Neural cell (in vitro differentiated cells): ENCODE measurements around the gene TGFBR3. TPM values are rescaled to one million over a fixed set of nuclear protein-coding genes. Genes with fewer than 3 reads are reported as not detected.

Experiments
- H2AFZ ChIP-seq: fragments of 200-600, 300-800 bp; sonication (generic), shearing (Covaris generic); 2 replicates; pipeline ENCODE4 v1.6.0; 2014; ENCODE audit warnings: low read depth, mild to moderate bottlenecking, antibody characterized with exemption, low read length, moderate library complexity
- H3F3A ChIP-seq: fragments of 200-600 bp; shearing (Covaris generic); 2 replicates; pipeline ENCODE4 v1.6.1; 2016; ENCODE audit warnings: mild to moderate bottlenecking, moderate library complexity, mixed read lengths, antibody characterized with exemption, low read length; ENCODE audit not compliant: insufficient read depth, poor library complexity, severe bottlenecking
- H3K27ac ChIP-seq: fragments of 200-600, 300-800 bp; sonication (generic), shearing (Covaris generic); 2 replicates; pipeline ENCODE4 v1.5.1; 2014; ENCODE audit warnings: mild to moderate bottlenecking, low read length, moderate library complexity
- H3K27me3 ChIP-seq: fragments of 300-800, 200-600 bp; sonication (generic), shearing (Covaris generic); 2 replicates; pipeline ENCODE4 v1.6.0; 2014; ENCODE audit warnings: mild to moderate bottlenecking, low read depth, low read length, moderate library complexity; ENCODE audit not compliant: insufficient read depth
- H3K36me3 ChIP-seq: fragments of 300-800, 200-600 bp; sonication (generic), shearing (Covaris generic); 2 replicates; pipeline ENCODE4 v1.5.1; 2014; ENCODE audit warnings: mild to moderate bottlenecking, antibody characterized with exemption, low read length, moderate library complexity; ENCODE audit not compliant: insufficient read depth
- H3K4me2 ChIP-seq: fragments of 300-800, 200-600 bp; sonication (generic), shearing (Covaris generic); 2 replicates; pipeline ENCODE4 v1.6.0; 2014; ENCODE audit warnings: mild to moderate bottlenecking, low read length
- H3K4me3 ChIP-seq: fragments of 300-800, 200-600 bp; sonication (generic), shearing (Covaris generic); 2 replicates; pipeline ENCODE4 v1.5.1; 2014; ENCODE audit warnings: mild to moderate bottlenecking, low read length, moderate library complexity
- H3K79me2 ChIP-seq: fragments of 200-600 bp; shearing (Covaris generic); replicated peaks from 2 replicates; pipeline ENCODE4 v1.6.0; 2014; ENCODE audit warnings: mild to moderate bottlenecking, low read length, moderate library complexity; ENCODE audit not compliant: insufficient read depth
- H3K9ac ChIP-seq: fragments of 300-800, 200-600 bp; sonication (generic), shearing (Covaris generic); 2 replicates; pipeline ENCODE4 v1.6.1; 2016; ENCODE audit warnings: mild to moderate bottlenecking, low read length, mixed read lengths
- H3K9me2 ChIP-seq: fragments of 200-600 bp; shearing (Covaris generic); 2 replicates; pipeline ENCODE4 v1.6.1; 2016; ENCODE audit warnings: mild to moderate bottlenecking, low read length, mixed read lengths; ENCODE audit not compliant: insufficient read depth
- H3K9me3 ChIP-seq: fragments of 200-600, 300-800 bp; sonication (generic), shearing (Covaris generic); 2 replicates; pipeline ENCODE4 v1.6.1; 2016; ENCODE audit warnings: mild to moderate bottlenecking, mixed run types, low read length, moderate library complexity, mixed read lengths
- H4K20me1 ChIP-seq: fragments of 200-600 bp; shearing (Covaris generic); 2 replicates; pipeline ENCODE4 v1.6.1; 2016; ENCODE audit warnings: mild to moderate bottlenecking, mixed run types; ENCODE audit not compliant: insufficient read depth
- EP300 ChIP-seq: fragments of 450-650 bp; conservative IDR thresholded peaks from 2 replicates; pipeline ENCODE4 v1.6.1; 2014; ENCODE audit warnings: antibody characterized with exemption, mild to moderate bottlenecking, moderate library complexity; ENCODE audit not compliant: poor library complexity, severe bottlenecking
- EZH2 ChIP-seq: fragments of 200-600, 300-800 bp; shearing (Covaris generic), sonication (generic); IDR thresholded peaks from 2 replicates; pipeline ENCODE4 v1.6.1; 2014; ENCODE audit warnings: antibody characterized with exemption, low read length, borderline replicate concordance, mild to moderate bottlenecking; ENCODE audit not compliant: insufficient read depth, poor library complexity, severe bottlenecking
- MXI1 ChIP-seq: fragments of 450-650 bp; conservative IDR thresholded peaks from 2 replicates; pipeline ENCODE4 v1.6.1; 2014; ENCODE audit warnings: antibody characterized with exemption, mild to moderate bottlenecking; ENCODE audit not compliant: poor library complexity, severe bottlenecking
- POLR2AphosphoS5 ChIP-seq: IDR thresholded peaks from 2 replicates; pipeline ENCODE4 v1.6.1; 2012
- RAD21 ChIP-seq: fragments of 450-650 bp; conservative IDR thresholded peaks from 2 replicates; pipeline ENCODE4 v1.6.1; 2014; ENCODE audit warnings: antibody characterized with exemption, mild to moderate bottlenecking, moderate library complexity
- SMC3 ChIP-seq: fragments of 450-650 bp; conservative IDR thresholded peaks from 2 replicates; pipeline ENCODE4 v1.6.1; 2014; ENCODE audit warnings: antibody characterized with exemption, mild to moderate bottlenecking, moderate library complexity; ENCODE audit not compliant: poor library complexity
- TAF1 ChIP-seq: IDR thresholded peaks from 2 replicates; pipeline ENCODE4 v1.6.1; 2012; ENCODE audit warnings: low read depth
- polyA plus RNA-seq: library from polyadenylated mRNA; depleted of rRNA; stranded (reverse); fragments of >200 nt; gene quantifications from 2 replicates; pipeline ENCODE4 v1.2.3, GENCODE V29; 2014
- TF ChIP-seq, protein P1 (sequence below): IDR thresholded peaks from 2 replicates; pipeline ENCODE4 v1.6.1; 2012; ENCODE audit warnings: borderline replicate concordance
- TF ChIP-seq, protein P2 (sequence below): fragments of 450-650 bp; IDR thresholded peaks from 2 replicates; pipeline ENCODE4 v1.5.1; 2014; ENCODE audit warnings: antibody characterized with exemption, mild to moderate bottlenecking, moderate library complexity; ENCODE audit not compliant: poor library complexity, severe bottlenecking

TGFBR3 gene
- polyA plus RNA-seq, 1 donor from 2014 or later, result 0.25 TPM

DNA sequence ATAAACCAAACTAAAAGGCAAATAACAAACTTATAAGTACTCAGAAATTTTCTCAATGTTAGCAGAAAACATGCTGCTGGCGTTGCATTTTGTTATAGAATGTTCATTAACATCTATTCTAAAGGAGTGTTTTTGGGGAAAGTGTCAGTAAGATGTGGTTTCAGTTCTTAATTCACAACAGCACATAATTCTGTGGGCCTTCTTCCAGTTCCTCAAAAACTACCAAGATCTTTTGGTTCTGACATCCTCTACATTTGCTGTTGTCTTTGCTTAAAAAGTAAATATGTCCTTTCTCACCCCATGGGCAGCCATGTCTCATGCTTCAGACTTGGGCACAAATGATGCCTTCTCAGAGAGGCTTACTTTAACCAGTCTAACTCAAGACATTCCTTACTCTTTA lies 232.8 kb downstream of the TGFBR3 start:
- Histone ChIP-seq H3K27ac (no peak overlapping the region), H3K4me2 (no peak overlapping the region), H3K9me3 (no peaks in the 10 kb centered on the region), H3F3A (no peaks in the 10 kb centered on the region), H3K79me2 (no peaks in the 10 kb centered on the region), H3K4me3 (no peak overlapping the region), H3K36me3 (no peaks in the 10 kb centered on the region), H3K27me3 (no peaks in the 10 kb centered on the region), H2AFZ (no peak overlapping the region), H3K9me2 (no peaks in the 10 kb centered on the region), H3K9ac (no peak overlapping the region), H4K20me1 (no peaks in the 10 kb centered on the region)
- TF ChIP-seq TAF1, result no peak
- TF ChIP-seq, protein P1, sequence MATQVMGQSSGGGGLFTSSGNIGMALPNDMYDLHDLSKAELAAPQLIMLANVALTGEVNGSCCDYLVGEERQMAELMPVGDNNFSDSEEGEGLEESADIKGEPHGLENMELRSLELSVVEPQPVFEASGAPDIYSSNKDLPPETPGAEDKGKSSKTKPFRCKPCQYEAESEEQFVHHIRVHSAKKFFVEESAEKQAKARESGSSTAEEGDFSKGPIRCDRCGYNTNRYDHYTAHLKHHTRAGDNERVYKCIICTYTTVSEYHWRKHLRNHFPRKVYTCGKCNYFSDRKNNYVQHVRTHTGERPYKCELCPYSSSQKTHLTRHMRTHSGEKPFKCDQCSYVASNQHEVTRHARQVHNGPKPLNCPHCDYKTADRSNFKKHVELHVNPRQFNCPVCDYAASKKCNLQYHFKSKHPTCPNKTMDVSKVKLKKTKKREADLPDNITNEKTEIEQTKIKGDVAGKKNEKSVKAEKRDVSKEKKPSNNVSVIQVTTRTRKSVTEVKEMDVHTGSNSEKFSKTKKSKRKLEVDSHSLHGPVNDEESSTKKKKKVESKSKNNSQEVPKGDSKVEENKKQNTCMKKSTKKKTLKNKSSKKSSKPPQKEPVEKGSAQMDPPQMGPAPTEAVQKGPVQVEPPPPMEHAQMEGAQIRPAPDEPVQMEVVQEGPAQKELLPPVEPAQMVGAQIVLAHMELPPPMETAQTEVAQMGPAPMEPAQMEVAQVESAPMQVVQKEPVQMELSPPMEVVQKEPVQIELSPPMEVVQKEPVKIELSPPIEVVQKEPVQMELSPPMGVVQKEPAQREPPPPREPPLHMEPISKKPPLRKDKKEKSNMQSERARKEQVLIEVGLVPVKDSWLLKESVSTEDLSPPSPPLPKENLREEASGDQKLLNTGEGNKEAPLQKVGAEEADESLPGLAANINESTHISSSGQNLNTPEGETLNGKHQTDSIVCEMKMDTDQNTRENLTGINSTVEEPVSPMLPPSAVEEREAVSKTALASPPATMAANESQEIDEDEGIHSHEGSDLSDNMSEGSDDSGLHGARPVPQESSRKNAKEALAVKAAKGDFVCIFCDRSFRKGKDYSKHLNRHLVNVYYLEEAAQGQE, result no peak
- no peak for TF ChIP-seq EP300
- no peak for TF ChIP-seq RAD21
- TF ChIP-seq, protein P2, sequence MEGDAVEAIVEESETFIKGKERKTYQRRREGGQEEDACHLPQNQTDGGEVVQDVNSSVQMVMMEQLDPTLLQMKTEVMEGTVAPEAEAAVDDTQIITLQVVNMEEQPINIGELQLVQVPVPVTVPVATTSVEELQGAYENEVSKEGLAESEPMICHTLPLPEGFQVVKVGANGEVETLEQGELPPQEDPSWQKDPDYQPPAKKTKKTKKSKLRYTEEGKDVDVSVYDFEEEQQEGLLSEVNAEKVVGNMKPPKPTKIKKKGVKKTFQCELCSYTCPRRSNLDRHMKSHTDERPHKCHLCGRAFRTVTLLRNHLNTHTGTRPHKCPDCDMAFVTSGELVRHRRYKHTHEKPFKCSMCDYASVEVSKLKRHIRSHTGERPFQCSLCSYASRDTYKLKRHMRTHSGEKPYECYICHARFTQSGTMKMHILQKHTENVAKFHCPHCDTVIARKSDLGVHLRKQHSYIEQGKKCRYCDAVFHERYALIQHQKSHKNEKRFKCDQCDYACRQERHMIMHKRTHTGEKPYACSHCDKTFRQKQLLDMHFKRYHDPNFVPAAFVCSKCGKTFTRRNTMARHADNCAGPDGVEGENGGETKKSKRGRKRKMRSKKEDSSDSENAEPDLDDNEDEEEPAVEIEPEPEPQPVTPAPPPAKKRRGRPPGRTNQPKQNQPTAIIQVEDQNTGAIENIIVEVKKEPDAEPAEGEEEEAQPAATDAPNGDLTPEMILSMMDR, result no peak

DNA sequence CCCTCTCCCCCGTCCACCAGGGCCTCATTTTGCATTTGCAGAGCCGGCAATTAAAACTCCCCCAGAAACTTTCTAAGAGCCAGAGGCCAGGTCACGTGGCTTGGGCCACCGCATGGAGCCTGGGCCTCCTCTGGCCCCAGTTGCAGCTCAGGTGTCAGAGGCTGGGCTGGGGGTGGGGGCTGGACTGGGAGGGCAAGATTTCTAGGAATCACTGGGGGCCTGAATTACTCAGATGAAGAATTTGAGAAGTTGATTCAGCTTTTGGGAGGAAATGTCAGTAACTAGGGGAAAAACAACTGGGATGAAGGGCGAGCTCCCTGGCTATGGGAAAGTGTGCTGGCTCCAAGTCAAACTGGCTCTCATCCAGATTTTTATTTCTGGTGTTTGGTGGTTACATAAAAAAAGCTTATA lies 234.3 kb downstream of the TGFBR3 start:
- Histone ChIP-seq H3K9me3 (no peaks in the 10 kb centered on the region), H3K27me3 (no peaks in the 10 kb centered on the region), H3K9me2 (no peaks in the 10 kb centered on the region), H3K27ac (no peak overlapping the region), H3K36me3 (no peaks in the 10 kb centered on the region), H2AFZ (no peak overlapping the region), H3K79me2 (no peaks in the 10 kb centered on the region), H4K20me1 (no peaks in the 10 kb centered on the region), H3K4me3 (no peak overlapping the region), H3K4me2 (no peak overlapping the region), H3F3A (no peaks in the 10 kb centered on the region), H3K9ac (no peak overlapping the region)
- TF ChIP-seq, protein P1, result no peak
- TF ChIP-seq EZH2, result no peak
- TF ChIP-seq SMC3, result no peak
- TF ChIP-seq EP300, result no peak
- TF ChIP-seq RAD21, result no peak
- no peak for TF ChIP-seq MXI1
- no peak for TF ChIP-seq POLR2AphosphoS5
- TF ChIP-seq TAF1, result no peak
- TF ChIP-seq, protein P2, result no peak
